Thymus (tissue), 11 donors: ENCODE measurements around the gene FAM110A. TPM values are rescaled to one million over a fixed set of nuclear protein-coding genes. Genes with fewer than 3 reads are reported as not detected.
A peak's percentile ranks its signal among the peaks of the same experiment; 100 is the strongest.

Source experiments
- DNase-seq, 9 donors: peaks; one replicate each; pipeline ENCODE4 v3.0.0-alpha.2; 2013; ENCODE audit warnings: low spot score in 9 of 9, low read depth in 6 of 9, missing footprints in 1 of 9
- H3K27ac ChIP-seq, 2 donors: one replicate each; pipeline ENCODE4 v1.5.1; 2013; ENCODE audit warnings: control low read depth in 1 of 2, low read depth in 1 of 2, low read length in 1 of 2, mild to moderate bottlenecking in 1 of 2, moderate library complexity in 1 of 2
- H3K27me3 ChIP-seq, 2 donors: one replicate each; pipeline ENCODE4 v1.5.1; 2013; ENCODE audit warnings: low read length in 1 of 2; ENCODE audit not compliant: control insufficient read depth in 2 of 2, insufficient read depth in 1 of 2
- H3K36me3 ChIP-seq, 2 donors: one replicate each; pipeline ENCODE4 v1.5.1; 2013; ENCODE audit warnings: low read length in 1 of 2, mild to moderate bottlenecking in 1 of 2, moderate library complexity in 1 of 2; ENCODE audit not compliant: control insufficient read depth in 2 of 2, insufficient read depth in 2 of 2
- H3K4me1 ChIP-seq, 2 donors: one replicate each; pipeline ENCODE4 v1.5.1; 2013; ENCODE audit warnings: low read length in 2 of 2; ENCODE audit not compliant: control insufficient read depth in 2 of 2, insufficient read depth in 2 of 2
- H3K4me3 ChIP-seq, 2 donors: one replicate each; pipeline ENCODE4 v1.5.1; 2013; ENCODE audit warnings: low read length in 2 of 2, control low read depth in 1 of 2, mild to moderate bottlenecking in 1 of 2
- H3K9me3 ChIP-seq, 2 donors: one replicate each; pipeline ENCODE4 v1.5.1; 2013; ENCODE audit warnings: low read length in 1 of 2, mild to moderate bottlenecking in 1 of 2; ENCODE audit not compliant: control insufficient read depth in 2 of 2, insufficient read depth in 1 of 2
- WGBS: extraction: QIAGEN DNeasy Blood & Tissue Kit; methylation state at CpG from one replicate; pipeline ENCODE4 v1.1.7; 2013; 5-methylcytosine and 5-hydroxymethylcytosine counted together
- polyA plus RNA-seq: library from polyadenylated mRNA; stranded (reverse); fragments of 200-250 nt; gene quantifications from one replicate; pipeline ENCODE4 v1.2.3, GENCODE V29; 2013
- total RNA-seq: library from RNA; stranded (reverse); fragments of 120-200 nt; gene quantifications from one replicate; pipeline ENCODE4 v1.2.4, GENCODE V29; 2013
- donor health status: healthy.

Gene FAM110A
- total and polyA plus RNA-seq, 2 donors: 7.2 to 15.2 TPM

- peaks cover 0 to 3% of the 10 kb centered on the region in 2 donors for H3K4me1 ChIP-seq
- no peaks in the 10 kb centered on the region for H3K27me3 ChIP-seq
- no peak overlapping the region for H3K4me3 ChIP-seq
- no peaks in the 10 kb centered on the region for H3K9me3 ChIP-seq
- no peak overlapping the region for H3K27ac ChIP-seq
- no peak for DNase-seq
- no peaks in the 10 kb centered on the region for H3K36me3 ChIP-seq
These were observed 37.9 kb downstream of the FAM110A start for GRCh38 chr20:871436-871835.

DNA sequence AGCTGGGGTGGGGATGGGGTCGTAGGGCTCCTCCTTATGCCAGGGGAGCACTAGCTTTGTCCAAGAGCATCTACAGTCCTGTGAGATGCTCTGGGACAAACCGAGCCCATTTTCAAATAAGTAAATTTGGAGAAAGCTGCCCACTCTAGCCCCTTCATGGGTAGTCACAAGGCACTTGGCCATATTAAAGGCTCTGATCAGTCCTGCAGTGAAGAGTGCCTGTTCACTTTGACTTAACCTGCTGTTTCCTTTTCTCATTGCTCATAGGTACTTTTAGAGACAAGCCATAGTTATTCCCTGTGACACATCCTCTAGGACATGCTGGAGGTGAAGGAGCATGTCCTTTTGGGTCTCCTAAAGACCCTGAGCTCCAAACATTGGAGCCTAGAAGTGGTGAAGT, 38.4 kb downstream of the FAM110A start:
- Histone ChIP-seq H3K4me3 (no peak overlapping the region), H3K36me3 (no peaks in the 10 kb centered on the region), H3K9me3 (no peaks in the 10 kb centered on the region), H3K27me3 (no peaks in the 10 kb centered on the region), H3K4me1 (peaks cover 0 to 3% of the 10 kb centered on the region in 2 donors), H3K27ac (no peak overlapping the region)
- WGBS: 64% methylated on average over 2 of the region's 2 CpGs
- no peak for DNase-seq

DNA sequence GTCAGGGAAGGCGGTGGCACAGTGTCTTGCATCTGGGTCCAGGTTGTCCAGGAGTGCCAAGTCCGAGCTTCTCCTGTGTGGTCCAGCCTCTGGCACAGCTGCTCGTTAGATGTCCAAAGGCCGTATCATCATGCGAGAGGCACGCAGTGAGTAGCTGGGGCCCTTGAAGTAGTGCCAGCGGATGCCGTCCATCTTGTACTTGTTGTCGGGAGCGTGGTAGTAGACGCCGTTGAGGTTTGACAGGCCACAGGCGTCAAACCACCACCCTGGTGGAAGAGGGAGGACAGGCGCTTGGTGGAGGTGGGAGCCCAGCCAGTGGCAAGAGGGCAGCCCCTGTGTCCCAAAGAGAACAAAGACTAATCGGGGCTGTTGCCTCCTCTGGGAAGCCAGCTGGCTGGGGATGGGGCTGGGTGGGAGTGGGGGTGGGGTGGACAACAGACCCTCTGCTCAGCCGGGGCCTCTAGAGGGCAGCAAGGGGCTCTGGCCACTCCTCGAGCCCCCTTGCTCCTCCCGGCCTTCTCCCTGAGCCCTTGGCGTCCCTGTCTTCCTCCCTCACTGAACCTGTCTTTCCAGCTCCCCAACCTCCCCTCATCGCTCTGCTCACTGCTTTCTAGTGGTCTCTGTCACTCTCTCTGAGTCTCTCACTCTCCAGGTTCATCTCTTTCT, 39.5 kb downstream of the FAM110A start:
- no peak overlapping the region for H3K27ac ChIP-seq
- H3K9me3 ChIP-seq: no peaks in the 10 kb centered on the region
- no peaks in the 10 kb centered on the region for H3K36me3 ChIP-seq
- 84% methylated on average over 20 of the region's 20 CpGs for WGBS
- peaks cover 0 to 3% of the 10 kb centered on the region in 2 donors for H3K4me1 ChIP-seq
- DNase-seq: no peak
- H3K4me3 ChIP-seq: no peak overlapping the region
- H3K27me3 ChIP-seq: no peaks in the 10 kb centered on the region

DNA sequence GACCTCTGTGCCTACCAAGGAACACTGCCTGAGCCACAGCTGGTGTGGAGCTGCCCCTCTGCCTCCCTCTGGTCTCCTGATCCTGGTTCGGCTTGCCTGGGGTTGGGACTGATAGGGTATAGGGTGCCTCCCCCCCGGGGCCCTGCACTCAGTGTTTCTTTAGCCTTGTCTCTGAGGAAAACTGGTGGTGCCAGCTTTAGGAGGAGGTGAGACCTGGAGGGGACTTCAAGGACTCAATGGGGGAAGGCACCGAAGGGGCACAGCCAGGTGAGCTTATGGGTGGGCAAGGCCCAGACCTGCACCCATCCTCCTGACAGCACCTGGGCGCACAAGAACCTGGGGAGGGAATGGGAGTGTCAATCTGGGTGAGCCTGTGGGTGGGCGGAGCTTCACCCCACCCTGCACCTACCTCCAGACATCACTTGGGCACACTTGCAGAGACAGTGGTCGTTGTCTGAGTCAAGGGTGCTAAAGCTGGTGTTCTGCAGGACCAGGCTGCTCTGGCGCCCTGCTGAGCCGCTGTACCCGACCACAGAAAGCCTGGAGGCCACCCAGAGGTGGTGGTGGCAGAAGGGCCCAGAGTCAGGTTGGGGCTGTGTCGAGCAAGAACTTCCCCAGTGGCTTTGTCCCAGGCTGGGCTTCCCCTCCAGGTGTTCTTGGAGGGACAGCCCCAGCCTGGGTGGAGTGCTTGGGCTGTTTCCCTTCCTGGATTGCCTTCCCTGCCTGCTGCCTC, 40.5 kb downstream of the FAM110A start:
- no peak overlapping the region for H3K4me3 ChIP-seq
- no peak for DNase-seq
- no peak overlapping the region for H3K27ac ChIP-seq
- 86% methylated on average over 10 of the region's 10 CpGs for WGBS
- H3K4me1 ChIP-seq: peaks cover 0 to 3% of the 10 kb centered on the region in 2 donors
- no peaks in the 10 kb centered on the region for H3K27me3 ChIP-seq
- H3K9me3 ChIP-seq: no peaks in the 10 kb centered on the region
- no peaks in the 10 kb centered on the region for H3K36me3 ChIP-seq

DNA sequence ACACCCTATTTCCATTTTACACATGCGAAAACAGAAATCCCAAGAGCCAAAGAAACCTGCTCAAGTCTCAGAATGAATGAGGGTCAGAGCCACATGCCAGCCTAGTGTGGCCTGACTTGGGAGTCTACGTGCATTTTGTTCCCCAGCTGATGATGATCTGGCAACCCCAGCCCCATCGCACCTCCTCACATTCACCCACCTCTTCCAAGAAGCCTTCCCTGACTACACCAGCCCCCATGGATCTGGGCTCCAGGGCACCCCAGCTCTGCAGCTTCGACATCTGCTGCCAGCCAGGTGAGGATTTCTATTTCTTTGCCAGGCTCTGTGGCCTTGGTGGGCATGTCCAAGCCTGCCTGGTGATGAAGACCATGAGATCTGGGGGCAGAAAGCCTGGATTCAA, 41.6 kb downstream of the FAM110A start:
- peaks cover 0 to 2% of the 10 kb centered on the region in 2 donors for H3K27me3 ChIP-seq
- H3K4me1 ChIP-seq: peaks cover 0 to 3% of the 10 kb centered on the region in 2 donors
- DNase-seq: no peak
- no peak overlapping the region for H3K4me3 ChIP-seq
- H3K27ac ChIP-seq: no peak overlapping the region
- no peaks in the 10 kb centered on the region for H3K9me3 ChIP-seq
- WGBS: 93% methylated on average over 4 of the region's 4 CpGs
- no peaks in the 10 kb centered on the region for H3K36me3 ChIP-seq

DNA sequence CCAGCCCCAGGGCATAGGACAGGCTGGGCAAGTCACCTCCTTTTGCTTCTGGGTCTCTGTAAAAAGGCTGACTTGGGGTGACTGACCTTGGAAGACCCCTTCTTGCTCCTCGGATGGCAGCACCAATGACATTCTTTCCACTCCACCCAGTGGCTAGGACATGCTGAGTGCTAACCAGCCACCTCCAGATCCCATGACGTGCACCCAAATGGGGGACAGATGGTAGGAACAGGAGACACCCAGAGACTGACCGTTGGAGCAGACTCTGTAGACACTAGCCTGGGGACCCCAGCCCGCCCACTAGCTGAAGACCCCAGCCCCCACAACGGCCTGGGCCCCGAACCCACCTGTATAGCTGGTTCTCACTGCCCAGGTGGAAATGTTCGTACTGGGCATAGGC, 44.3 kb downstream of the FAM110A start:
- H3K36me3 ChIP-seq: no peaks in the 10 kb centered on the region
- no peaks in the 10 kb centered on the region for H3K9me3 ChIP-seq
- no peak for DNase-seq
- WGBS: 93% methylated on average over 7 of the region's 7 CpGs
- peaks cover 0 to 2% of the 10 kb centered on the region in 2 donors for H3K27me3 ChIP-seq
- no peak overlapping the region for H3K27ac ChIP-seq
- no peak overlapping the region for H3K4me3 ChIP-seq
- peaks cover 0 to 3% of the 10 kb centered on the region in 2 donors for H3K4me1 ChIP-seq

- peak in 8 of 9 donors; percentile 12 to 65 (median 36) for DNase-seq
- Histone ChIP-seq H3K4me1 (peaks cover 0 to under 1% of the 10 kb centered on the region in 2 donors), H3K27ac (no peak overlapping the region), H3K9me3 (no peaks in the 10 kb centered on the region), H3K36me3 (no peaks in the 10 kb centered on the region), H3K4me3 (no peak overlapping the region), H3K27me3 (peaks cover 0 to 5% of the 10 kb centered on the region in 2 donors)
- WGBS: 67% methylated on average over 9 of the region's 9 CpGs
These were observed 45.2 kb downstream of the FAM110A start for GRCh38 chr20:878511-879307.

DNA sequence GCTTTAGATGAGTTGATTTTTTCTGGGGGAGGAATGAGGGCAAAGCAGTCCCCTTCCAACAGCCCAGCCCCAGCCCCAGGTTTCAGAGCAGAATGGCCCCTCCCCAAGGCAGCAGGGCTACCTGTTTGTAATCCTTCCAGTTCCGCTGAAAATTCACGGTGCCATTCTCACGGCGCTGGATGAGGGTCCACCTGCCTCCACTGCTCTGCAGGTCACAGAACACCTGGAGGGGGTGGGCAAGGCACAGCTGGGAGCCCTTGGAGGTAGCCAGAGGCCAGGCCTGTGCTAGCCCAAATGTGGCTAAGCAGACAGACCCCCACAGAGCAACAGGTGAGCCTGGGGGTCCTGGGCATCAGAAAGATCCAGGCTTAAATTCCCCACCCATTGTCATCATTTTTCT, 46.1 kb downstream of the FAM110A start:
- Histone ChIP-seq H3K27ac (no peak overlapping the region), H3K4me3 (no peak overlapping the region), H3K36me3 (no peaks in the 10 kb centered on the region), H3K4me1 (no peaks in the 10 kb centered on the region), H3K9me3 (no peaks in the 10 kb centered on the region), H3K27me3 (peaks cover 0 to 13% of the 10 kb centered on the region in 2 donors)
- whole genome bisulfite sequencing: 83% methylated on average over 4 of the region's 4 CpGs
- DNase-seq: no peak
